IMR-90 (cell line): ENCODE results near the gene NAA10. TPM values are rescaled to one million over a fixed set of nuclear protein-coding genes. Genes with fewer than 3 reads are reported as not detected.

Experiments used
- ATAC-seq: fragments of 200-7000 bp; cut with Tn5 transposase; 2 replicates; pipeline ENCODE4 v1.9.1; 2020; ENCODE audit warnings: low read depth, mild to moderate bottlenecking, moderate library complexity
- BruUV-seq: library from RNA; stranded (reverse); fragments of 400-500 nt; replicated peaks from 2 replicates; lab custom pipeline; 2021; lab: Mats Ljungman, UMichigan
- CTCF ChIA-PET: fragments of 300-600 bp; formaldehyde crosslinking; extraction: SDS; loops from one replicate; lab custom pipeline; 2021; ENCODE audit warnings: antibody characterized with exemption; lab: Yijun Ruan, JAX
- POLR2A ChIA-PET: fragments of 300-600 bp; sonication (Branson Sonifier 250); formaldehyde crosslinking; loops from one replicate; lab custom pipeline; 2022; ENCODE audit warnings: antibody characterized with exemption; ENCODE audit not compliant: unreplicated experiment; lab: Charles Lee
- DNase-seq: peaks from one replicate; pipeline ENCODE4 v3.0.0; 2013
- H2AFZ ChIP-seq: replicated peaks from 2 replicates; pipeline ENCODE3; 2013; ENCODE audit warnings: low read length, mild to moderate bottlenecking; ENCODE audit not compliant: poor library complexity
- H2AK5ac ChIP-seq: 2 replicates; pipeline ENCODE4 v1.6.1; 2013; ENCODE audit warnings: low read depth, low read length, inconsistent platforms
- H2AK9ac ChIP-seq: replicated peaks from 2 replicates; pipeline ENCODE3; 2013; ENCODE audit warnings: mild to moderate bottlenecking, low read depth, low read length, moderate library complexity; ENCODE audit not compliant: poor library complexity
- H2BK120ac ChIP-seq: 2 replicates; pipeline ENCODE4 v1.6.1; 2013; ENCODE audit warnings: low read depth, low read length, inconsistent platforms
- H2BK15ac ChIP-seq: 3 replicates; pipeline ENCODE4 v1.6.1; 2013; ENCODE audit warnings: low read depth, low read length, inconsistent platforms
- H2BK20ac ChIP-seq: 2 replicates; pipeline ENCODE4 v1.6.1; 2013; ENCODE audit warnings: low read depth, mild to moderate bottlenecking, inconsistent platforms, low read length, moderate library complexity
- H2BK5ac ChIP-seq: 2 replicates; pipeline ENCODE4 v1.6.1; 2013; ENCODE audit warnings: mild to moderate bottlenecking, low read depth, low read length, inconsistent platforms; ENCODE audit not compliant: poor library complexity, severe bottlenecking
- H3K14ac ChIP-seq: replicated peaks from 2 replicates; pipeline ENCODE4 v1.6.1; 2013; ENCODE audit warnings: low read depth, low read length, inconsistent platforms
- H3K18ac ChIP-seq: 2 replicates; pipeline ENCODE4 v1.6.1; 2013; ENCODE audit warnings: low read depth, low read length, control low read depth
- H3K23ac ChIP-seq: 2 replicates; pipeline ENCODE4 v1.6.1; 2013; ENCODE audit warnings: low read depth, low read length, inconsistent platforms
- H3K27ac ChIP-seq: 2 replicates; pipeline ENCODE4 v1.5.1; 2013; ENCODE audit warnings: mild to moderate bottlenecking, control low read depth, low read length; ENCODE audit not compliant: insufficient read depth
- H3K27me3 ChIP-seq: 2 replicates; pipeline ENCODE4 v1.6.1; 2013; ENCODE audit warnings: low read length; ENCODE audit not compliant: control insufficient read depth, insufficient read depth
- H3K36me3 ChIP-seq: 2 replicates; pipeline ENCODE4 v1.6.1; 2013; ENCODE audit warnings: low read length, mixed read lengths; ENCODE audit not compliant: control insufficient read depth, insufficient read depth
- H3K4ac ChIP-seq: 2 replicates; pipeline ENCODE4 v1.6.1; 2013; ENCODE audit warnings: low read depth, low read length, inconsistent platforms
- H3K4me1 ChIP-seq: 2 replicates; pipeline ENCODE4 v1.6.1; 2013; ENCODE audit warnings: low read length, mixed read lengths; ENCODE audit not compliant: control insufficient read depth, insufficient read depth
- H3K4me2 ChIP-seq: 2 replicates; pipeline ENCODE4 v1.6.1; 2013; ENCODE audit warnings: low read depth, mild to moderate bottlenecking, control low read depth, low read length, moderate library complexity
- H3K4me3 ChIP-seq: 2 replicates; pipeline ENCODE4 v1.5.1; 2013; ENCODE audit warnings: low read depth, mild to moderate bottlenecking, control low read depth, low read length, moderate library complexity; ENCODE audit not compliant: insufficient read depth
- H3K56ac ChIP-seq: 2 replicates; pipeline ENCODE4 v1.6.1; 2013; ENCODE audit warnings: low read length, inconsistent platforms; ENCODE audit not compliant: insufficient read depth; ENCODE audit errors: extremely low read depth
- H3K79me1 ChIP-seq, 2 experiments: 2 replicates each; pipeline ENCODE4 v1.6.1; 2013; ENCODE audit warnings: low read length in 2 of 2, inconsistent platforms in 1 of 2, low read depth in 1 of 2
- H3K9ac ChIP-seq: 2 replicates; pipeline ENCODE4 v1.6.1; 2013; ENCODE audit warnings: low read depth, low read length, control low read depth
- H3K9me1 ChIP-seq: 2 replicates; pipeline ENCODE4 v1.6.1; 2013; ENCODE audit warnings: low read length, inconsistent platforms; ENCODE audit not compliant: insufficient read depth
- H3K9me3 ChIP-seq: 2 replicates; pipeline ENCODE4 v1.6.1; 2013; ENCODE audit warnings: low read length; ENCODE audit not compliant: control insufficient read depth, insufficient read depth
- H4K20me1 ChIP-seq: 2 replicates; pipeline ENCODE4 v1.6.1; 2013; ENCODE audit warnings: low read length, inconsistent platforms; ENCODE audit not compliant: insufficient read depth
- H4K5ac ChIP-seq: 2 replicates; pipeline ENCODE4 v1.6.1; 2013; ENCODE audit warnings: mild to moderate bottlenecking, low read depth, low read length, control low read depth
- H4K8ac ChIP-seq, 2 experiments: 2 replicates each; pipeline ENCODE4 v1.6.1; 2013; ENCODE audit warnings: low read depth in 2 of 2, low read length in 2 of 2, control low read depth in 1 of 2, inconsistent platforms in 1 of 2
- H4K91ac ChIP-seq: 2 replicates; pipeline ENCODE4 v1.6.1; 2013; ENCODE audit warnings: low read depth, low read length, inconsistent platforms; ENCODE audit not compliant: insufficient read depth
- BHLHE40 ChIP-seq: fragments of 150-350 bp; IDR thresholded peaks from 2 replicates; pipeline ENCODE4 v1.6.1; 2016; ENCODE audit warnings: mild to moderate bottlenecking, low read depth, low read length
- CEBPB ChIP-seq: IDR thresholded peaks from 2 replicates; pipeline ENCODE4 v1.6.1; 2012; ENCODE audit warnings: low read depth, low read length, improper control_type of control experiment
- CHD1 ChIP-seq: IDR thresholded peaks from 2 replicates; pipeline ENCODE4 v1.6.1; 2012; ENCODE audit warnings: low read depth, low read length, improper control_type of control experiment
- ELK1 ChIP-seq: fragments of 150-350 bp; IDR thresholded peaks from 2 replicates; pipeline ENCODE4 v1.6.1; 2016; ENCODE audit warnings: low read depth, mild to moderate bottlenecking, low read length, moderate library complexity, borderline replicate concordance
- FOS ChIP-seq: fragments of 150-350 bp; IDR thresholded peaks from 2 replicates; pipeline ENCODE4 v1.6.1; 2016; ENCODE audit warnings: low read depth, low read length
- MXI1 ChIP-seq: IDR thresholded peaks from 2 replicates; pipeline ENCODE4 v1.6.1; 2012; ENCODE audit warnings: low read depth, mild to moderate bottlenecking, low read length, moderate library complexity, borderline replicate concordance
- NFE2L2 ChIP-seq: fragments of 150-350 bp; IDR thresholded peaks from 2 replicates; pipeline ENCODE4 v1.6.1; 2016; ENCODE audit warnings: low read depth, mild to moderate bottlenecking, low read length
- POLR2A ChIP-seq: IDR thresholded peaks from 2 replicates; pipeline ENCODE4 v1.6.1; 2012; ENCODE audit warnings: mild to moderate bottlenecking, low read depth, low read length
- RAD21 ChIP-seq: IDR thresholded peaks from 2 replicates; pipeline ENCODE4 v1.6.1; 2012; ENCODE audit warnings: low read length, improper control_type of control experiment
- RFX5 ChIP-seq: IDR thresholded peaks from 2 replicates; pipeline ENCODE4 v1.8.0; 2012; ENCODE audit warnings: low read depth, mild to moderate bottlenecking, low read length, moderate library complexity
- SMC3 ChIP-seq: fragments of 150-350 bp; IDR thresholded peaks from 2 replicates; pipeline ENCODE4 v1.6.1; 2016; ENCODE audit warnings: low read depth, mild to moderate bottlenecking, antibody characterized with exemption, low read length, moderate library complexity
- USF2 ChIP-seq: fragments of 150-350 bp; IDR thresholded peaks from 2 replicates; pipeline ENCODE4 v1.6.1; 2017; ENCODE audit warnings: mild to moderate bottlenecking, antibody characterized with exemption, low read length, low read depth
- WGBS, 2 experiments: methylation state at CpG; one replicate each; pipeline versions ENCODE4 v1.1.5 to v1.1.7; 2013; ENCODE audit warnings: missing lambda C conversion rate in 2 of 2; ENCODE audit not compliant: insufficient read length in 1 of 2; ENCODE audit errors: extremely low coverage in 2 of 2; 5-methylcytosine and 5-hydroxymethylcytosine counted together
- dilution Hi-C: fragments of 300-500 bp; cut with HindIII; formaldehyde crosslinking; loops from one replicate; pipeline ENCODE4 v1.14.3; 2018; ENCODE audit warnings: low sequenced_read_pairs; ENCODE audit not compliant: unreplicated experiment
- in situ Hi-C: fragments of 300-500 bp; cut with MboI; formaldehyde crosslinking; loops from 3 replicates; pipeline ENCODE4 v1.14.3; 2019; ENCODE audit warnings: low sequenced_read_pairs, inconsistent platforms, mixed read lengths
- intact Hi-C: fragments of 100-400 bp; cut with micrococcal nuclease; formaldehyde crosslinking; loops from 2 replicates; pipeline ENCODE4 v1.10.0; 2022
- polyA plus RNA-seq, 3 experiments: library from polyadenylated mRNA; depleted of rRNA; stranded (reverse); fragments of >200 nt; gene quantifications; 2 replicates each; pipeline ENCODE4 v1.2.3, GENCODE V29; 2012; ENCODE audit warnings: low replicate concordance in 1 of 3
- total RNA-seq: library from RNA; depleted of rRNA; stranded (reverse); fragments of >200 nt; gene quantifications from 2 replicates; pipeline ENCODE4 v1.2.3, GENCODE V29; 2012
- TF ChIP-seq, protein P1 (sequence below): conservative IDR thresholded peaks from 2 replicates; pipeline ENCODE4 v1.5.1; 2012; ENCODE audit warnings: mild to moderate bottlenecking, low read depth, low read length, improper control_type of control experiment

Gene NAA10
- total and polyA plus RNA-seq, 2 of the 4 experiments (the other 2 are of a cell fraction), result 98.6 to 172 TPM

GRCh38 chrX:153883163-153883843, 51.5 kb downstream of the NAA10 start:
- Histone ChIP-seq H2AK9ac (no peak overlapping the region), H3K18ac (no peak overlapping the region), H3K14ac (no peak overlapping the region)

More at GRCh38 chrX:153883163-153883843, 51.5 kb downstream of the NAA10 start:
- Histone ChIP-seq H4K20me1 (no peaks in the 10 kb centered on the region), H4K91ac (no peak overlapping the region), H2BK120ac (no peak overlapping the region), H4K5ac (no peak overlapping the region), H2AFZ (no peak overlapping the region), H2AK5ac (no peak overlapping the region), H3K9me3 (no peaks in the 10 kb centered on the region; the same call in 1 of the 2 replicates), H3K79me1 (no peaks in the 10 kb centered on the region), H3K4me3 (no peak overlapping the region), H3K27ac (no peak overlapping the region), H3K4ac (no peak overlapping the region), H3K36me3 (no peaks in the 10 kb centered on the region), H3K4me2 (no peak overlapping the region), H2BK20ac (no peak overlapping the region), H3K23ac (no peak overlapping the region), H2BK5ac (no peak overlapping the region), H3K27me3 (peaks cover 67% of the 10 kb centered on the region), H3K4me1 (no peaks in the 10 kb centered on the region), H2BK15ac (no peak overlapping the region), H4K8ac (no peak overlapping the region), H3K9ac (no peak overlapping the region), H3K56ac (no peak overlapping the region), H3K9me1 (no peaks in the 10 kb centered on the region)
- CTCF ChIA-PET, result no interaction called here
- DNase-seq, result no peak
- POLR2A ChIA-PET, result no interaction called here
- dilution Hi-C loops (no loop called here), in situ Hi-C loops (no loop called here), intact Hi-C loops (no loop called here)
- WGBS, 2 experiments, result 62% methylated on average over 2 of the region's 13 CpGs; no CpG with 5 or more reads in 1 of the 2 experiments
- TF ChIP-seq BHLHE40 (no peak), CHD1 (no peak), SMC3 (no peak), FOS (no peak), RAD21 (no peak), MXI1 (no peak), RFX5 (no peak), NFE2L2 (no peak), POLR2A (no peak), CEBPB (no peak), USF2 (no peak), ELK1 (no peak)
- TF ChIP-seq, protein P1, sequence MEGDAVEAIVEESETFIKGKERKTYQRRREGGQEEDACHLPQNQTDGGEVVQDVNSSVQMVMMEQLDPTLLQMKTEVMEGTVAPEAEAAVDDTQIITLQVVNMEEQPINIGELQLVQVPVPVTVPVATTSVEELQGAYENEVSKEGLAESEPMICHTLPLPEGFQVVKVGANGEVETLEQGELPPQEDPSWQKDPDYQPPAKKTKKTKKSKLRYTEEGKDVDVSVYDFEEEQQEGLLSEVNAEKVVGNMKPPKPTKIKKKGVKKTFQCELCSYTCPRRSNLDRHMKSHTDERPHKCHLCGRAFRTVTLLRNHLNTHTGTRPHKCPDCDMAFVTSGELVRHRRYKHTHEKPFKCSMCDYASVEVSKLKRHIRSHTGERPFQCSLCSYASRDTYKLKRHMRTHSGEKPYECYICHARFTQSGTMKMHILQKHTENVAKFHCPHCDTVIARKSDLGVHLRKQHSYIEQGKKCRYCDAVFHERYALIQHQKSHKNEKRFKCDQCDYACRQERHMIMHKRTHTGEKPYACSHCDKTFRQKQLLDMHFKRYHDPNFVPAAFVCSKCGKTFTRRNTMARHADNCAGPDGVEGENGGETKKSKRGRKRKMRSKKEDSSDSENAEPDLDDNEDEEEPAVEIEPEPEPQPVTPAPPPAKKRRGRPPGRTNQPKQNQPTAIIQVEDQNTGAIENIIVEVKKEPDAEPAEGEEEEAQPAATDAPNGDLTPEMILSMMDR, result no peak
- BruUV-seq, result no TSS peak
- ATAC-seq, result no peak
